H1 (cell line): ENCODE results near the gene PPP1R7. TPM values are rescaled to one million over a fixed set of nuclear protein-coding genes. Genes with fewer than 3 reads are reported as not detected.

ENCODE experiments used
- RBBP5 ChIP-seq: IDR thresholded peaks from 2 replicates; pipeline ENCODE4 v1.7.1; 2012; ENCODE audit warnings: low read depth, mild to moderate bottlenecking, inconsistent platforms, low read length, moderate library complexity, borderline replicate concordance
- SIX5 ChIP-seq: IDR thresholded peaks from 2 replicates; pipeline ENCODE4 v1.6.1; 2011; ENCODE audit warnings: mild to moderate bottlenecking, low read depth, low read length
- TAF7 ChIP-seq: optimal IDR thresholded peaks from 2 replicates; pipeline ENCODE3; 2011; ENCODE audit warnings: low read depth, mild to moderate bottlenecking, inconsistent platforms, low read length, moderate library complexity, borderline replicate concordance
- polyA plus RNA-seq, 7 experiments: library from polyadenylated mRNA; depleted of rRNA in 3 of 7; stranded (reverse) in 5 of 7; unstranded in 2 of 7; fragments of >200 nt in 5 of 7; fragments of 200-250 nt in 2 of 7; gene quantifications; 1 replicate in 5 of 7; 2 replicates in 1 of 7; 4 replicates in 1 of 7; pipeline versions ENCODE4 v1.2.1 to v1.2.3, GENCODE V29; 2011 to 2013; ENCODE audit warnings: missing spikeins in 2 of 7, mixed read lengths in 2 of 7
- total RNA-seq: library from RNA; stranded (reverse); fragmentation: NEBNext Ultra II Directional; extraction: Animal tissue kit (Norgen Biotek cat#: 25700); gene quantifications from 2 replicates; pipeline ENCODE4 v1.2.1, GENCODE V29; 2021

The PPP1R7 gene
- total and polyA plus RNA-seq, 2 of the 8 experiments (the other 6 are each of a cell fraction or from before 2014, with no cell fraction given), result 22.2 to 64.0 TPM

GRCh38 chr2:241179899-241180298 is 29.6 kb downstream of the PPP1R7 start (continued):
- TF ChIP-seq TAF7 (no peak), RBBP5 (no peak), SIX5 (no peak)
